HFF-Myc (cell line): ENCODE data around the gene OLFML2A.
"Not testable (repeated sequence)": the region's sequence is repeated elsewhere in the genome, so short reads cannot be mapped to it uniquely, and the experiment has no call there.

Source experiments
- DNase-seq: peaks from one replicate; pipeline ENCODE4 v3.0.0-alpha.2; 2011; ENCODE audit warnings: low read depth; ENCODE audit errors: extremely low read depth
- H3K4me3 ChIP-seq: replicated peaks from 2 replicates; pipeline ENCODE4 v1.5.1; 2011; ENCODE audit warnings: low read depth, mild to moderate bottlenecking, control low read depth, low read length
- TF ChIP-seq, protein P1 (sequence below): IDR thresholded peaks from 2 replicates; pipeline ENCODE4 v1.5.1; 2012; ENCODE audit warnings: mild to moderate bottlenecking, low read depth, low read length, control low read depth; ENCODE audit errors: missing control alignments

The OLFML2A gene

DNA sequence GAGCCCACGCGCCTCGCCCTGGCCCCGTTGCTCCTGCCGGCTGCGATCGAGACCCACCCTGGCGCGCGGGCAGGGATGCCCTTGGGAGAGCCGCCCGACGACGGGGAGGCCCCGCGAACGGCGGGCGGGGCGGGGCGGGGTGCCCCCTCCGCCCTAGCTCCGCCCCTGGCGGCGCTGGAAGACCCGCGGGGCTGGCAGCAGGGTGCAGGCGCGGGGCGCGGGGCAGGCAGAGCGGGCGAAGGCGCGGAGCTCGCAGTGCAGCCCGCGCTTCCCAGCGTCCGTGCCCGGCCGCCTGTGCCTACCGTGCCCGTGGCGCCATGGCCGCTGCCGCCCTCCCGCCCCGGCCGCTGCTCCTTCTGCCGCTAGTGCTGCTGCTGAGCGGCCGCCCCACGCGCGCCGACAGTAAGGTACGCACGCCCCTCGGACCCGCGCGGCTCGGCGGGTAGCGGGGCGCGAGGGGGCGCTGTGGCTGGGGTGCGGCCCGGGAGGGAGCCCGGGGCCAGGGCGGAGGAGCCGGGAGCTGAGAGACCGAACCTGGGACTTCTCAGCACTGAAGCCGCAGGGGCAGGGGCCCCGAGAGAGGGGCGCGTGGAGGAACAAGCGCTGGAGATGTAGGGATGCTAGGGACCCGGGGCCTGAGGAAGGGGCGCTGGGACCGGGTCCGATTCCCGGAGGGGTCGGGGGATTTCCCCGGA lies at the start of gene OLFML2A:
TSS of gene OLFML2A (plus strand) at position 180 of the 695 bp plus-strand sequence. CDS start at position 318, 138 bp downstream.
- DNase-seq, result no peak
- peak within 1 kb of the TSS; percentile 43 for H3K4me3 ChIP-seq
- TF ChIP-seq, protein P1, sequence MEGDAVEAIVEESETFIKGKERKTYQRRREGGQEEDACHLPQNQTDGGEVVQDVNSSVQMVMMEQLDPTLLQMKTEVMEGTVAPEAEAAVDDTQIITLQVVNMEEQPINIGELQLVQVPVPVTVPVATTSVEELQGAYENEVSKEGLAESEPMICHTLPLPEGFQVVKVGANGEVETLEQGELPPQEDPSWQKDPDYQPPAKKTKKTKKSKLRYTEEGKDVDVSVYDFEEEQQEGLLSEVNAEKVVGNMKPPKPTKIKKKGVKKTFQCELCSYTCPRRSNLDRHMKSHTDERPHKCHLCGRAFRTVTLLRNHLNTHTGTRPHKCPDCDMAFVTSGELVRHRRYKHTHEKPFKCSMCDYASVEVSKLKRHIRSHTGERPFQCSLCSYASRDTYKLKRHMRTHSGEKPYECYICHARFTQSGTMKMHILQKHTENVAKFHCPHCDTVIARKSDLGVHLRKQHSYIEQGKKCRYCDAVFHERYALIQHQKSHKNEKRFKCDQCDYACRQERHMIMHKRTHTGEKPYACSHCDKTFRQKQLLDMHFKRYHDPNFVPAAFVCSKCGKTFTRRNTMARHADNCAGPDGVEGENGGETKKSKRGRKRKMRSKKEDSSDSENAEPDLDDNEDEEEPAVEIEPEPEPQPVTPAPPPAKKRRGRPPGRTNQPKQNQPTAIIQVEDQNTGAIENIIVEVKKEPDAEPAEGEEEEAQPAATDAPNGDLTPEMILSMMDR, result peak; percentile 35

DNA sequence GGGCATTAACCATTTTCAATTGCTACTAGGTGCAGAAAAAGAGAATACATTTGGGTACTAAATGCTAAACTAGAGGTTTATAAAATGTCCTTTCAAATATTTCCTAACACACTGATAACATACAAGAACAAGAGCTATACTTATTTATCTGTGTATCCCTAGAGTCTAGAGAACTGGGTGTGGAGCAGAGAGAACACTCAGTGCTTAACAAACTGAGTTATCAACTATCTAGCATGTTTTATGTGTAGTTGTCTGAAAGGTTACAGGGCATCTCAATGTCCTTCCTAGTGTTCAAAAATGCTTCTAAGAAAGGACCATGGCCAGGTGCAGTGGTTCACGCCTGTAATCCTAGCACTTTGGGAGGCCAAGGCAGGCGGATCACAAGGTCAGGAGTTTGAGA lies 46.2 kb upstream of the OLFML2A start:
- no peak overlapping the region for H3K4me3 ChIP-seq
- TF ChIP-seq, protein P1, result no peak
- no peak for DNase-seq

DNA sequence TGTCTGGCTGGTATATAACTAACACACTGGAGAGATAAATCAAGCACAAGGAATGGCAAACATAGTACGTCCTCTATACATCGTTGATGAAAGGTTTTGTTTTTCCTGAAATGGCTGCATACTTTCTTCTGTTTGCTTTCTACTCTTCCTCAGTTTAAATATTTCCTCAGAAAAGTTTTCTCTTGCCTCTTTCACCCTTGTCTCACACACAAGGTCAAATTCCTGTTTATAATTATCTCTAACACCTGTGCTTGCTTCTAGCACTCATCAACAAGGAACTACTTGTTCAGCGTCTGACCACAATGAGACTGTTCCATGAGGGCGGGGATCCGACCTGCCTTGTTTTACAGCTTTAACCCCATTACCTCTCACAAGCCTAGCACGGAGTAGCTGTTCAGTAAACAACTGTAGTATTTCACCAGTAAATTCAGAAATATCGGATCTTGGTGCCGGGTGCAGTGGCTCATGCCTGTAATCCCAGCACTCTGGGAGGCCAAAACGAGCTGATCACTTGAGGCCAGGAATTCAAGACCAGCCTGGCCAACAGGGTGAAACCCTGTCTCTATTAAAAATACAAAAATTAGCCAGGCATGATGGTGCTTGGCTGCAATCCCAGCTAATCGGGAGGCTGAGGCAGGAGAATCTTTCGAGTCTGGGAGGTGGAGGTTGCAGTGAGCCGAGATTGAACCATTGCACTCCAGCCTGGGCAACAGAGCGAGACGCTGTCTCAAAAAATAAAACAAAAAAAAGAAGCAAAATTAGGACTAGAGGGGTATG lies 42.8 kb upstream of the OLFML2A start:
- TF ChIP-seq, protein P1, result no peak
- DNase-seq, result no peak
- no peak overlapping the region for H3K4me3 ChIP-seq

DNA sequence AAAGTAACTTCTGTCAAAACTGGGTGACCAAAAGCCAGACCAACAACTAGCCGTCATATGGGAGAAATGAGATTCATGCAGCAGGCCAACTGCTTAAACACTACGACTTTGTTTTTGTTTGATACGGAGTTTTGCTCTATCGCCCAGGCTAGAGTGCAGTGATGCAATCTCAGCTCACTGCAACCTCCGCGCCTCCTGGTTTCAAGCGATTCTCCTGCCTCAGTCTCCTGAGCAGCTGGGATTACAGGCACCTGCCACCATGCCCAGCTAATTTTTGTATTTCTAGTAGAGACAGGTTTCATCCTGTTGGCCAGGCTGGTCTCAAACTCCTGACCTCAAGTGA lies 42.2 kb upstream of the OLFML2A start:
- not testable (repeated sequence) for H3K4me3 ChIP-seq, DNase-seq

DNA sequence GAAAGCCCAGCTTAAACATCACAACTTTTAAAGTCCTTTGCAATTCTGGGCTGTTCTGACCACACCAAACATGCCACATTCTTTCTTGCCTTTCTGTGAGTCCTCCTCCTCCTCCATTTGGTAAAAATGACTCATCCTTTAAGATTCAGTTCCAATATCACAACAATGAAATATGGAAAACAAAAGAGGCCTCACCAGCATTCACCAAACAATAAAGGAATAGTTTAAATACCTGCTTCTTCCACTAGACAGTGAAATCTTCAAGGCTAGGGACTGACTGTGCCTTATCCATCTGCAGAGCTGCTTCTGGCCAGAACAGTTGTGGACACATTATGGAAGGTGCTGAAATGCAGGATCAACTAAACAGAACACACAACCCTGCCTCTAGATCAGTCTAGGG lies 41.8 kb upstream of the OLFML2A start:
- DNase-seq, result no peak
- no peak overlapping the region for H3K4me3 ChIP-seq
- TF ChIP-seq, protein P1, result no peak

DNA sequence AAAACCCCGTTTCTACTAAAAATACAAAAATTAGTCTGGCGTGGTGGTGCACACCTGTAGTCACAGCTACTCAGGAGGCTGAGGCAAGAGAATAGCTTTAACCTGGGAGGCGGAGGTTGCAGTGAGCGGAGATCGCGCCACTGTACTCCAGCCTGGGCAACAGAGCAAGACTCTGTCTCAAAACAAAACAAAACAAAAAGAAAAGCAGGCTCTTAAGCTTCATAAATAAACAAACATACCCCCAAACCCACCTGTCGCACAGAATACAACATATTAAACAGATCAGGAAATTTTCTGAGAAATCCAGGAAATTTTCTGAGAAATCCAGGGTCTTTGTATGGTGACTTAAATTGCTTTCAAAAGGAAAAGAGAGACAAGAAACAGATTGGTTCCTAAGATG lies 38.9 kb upstream of the OLFML2A start:
- DNase-seq, H3K4me3 ChIP-seq: not testable (repeated sequence)

DNA sequence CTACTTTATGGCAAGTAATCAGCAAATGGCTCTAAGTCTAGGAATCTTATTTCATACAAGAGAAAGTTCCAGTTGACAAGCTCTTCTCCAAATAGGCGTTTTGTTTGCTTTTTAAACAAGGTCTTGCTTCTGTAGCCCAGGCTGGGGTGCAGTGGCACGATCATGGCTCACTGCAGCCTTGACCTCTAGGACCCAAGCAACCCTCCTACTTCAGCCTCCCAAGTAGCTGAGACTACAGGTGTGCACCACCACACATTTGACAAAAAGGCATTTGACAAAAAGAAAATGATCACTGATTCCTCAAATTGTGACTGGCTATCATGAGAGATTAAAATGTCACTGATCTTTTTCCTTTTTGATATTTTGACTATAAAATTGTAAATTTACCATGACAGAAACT lies 37.6 kb upstream of the OLFML2A start:
- TF ChIP-seq, protein P1, result no peak
- DNase-seq, result no peak
- H3K4me3 ChIP-seq, result no peak overlapping the region

DNA sequence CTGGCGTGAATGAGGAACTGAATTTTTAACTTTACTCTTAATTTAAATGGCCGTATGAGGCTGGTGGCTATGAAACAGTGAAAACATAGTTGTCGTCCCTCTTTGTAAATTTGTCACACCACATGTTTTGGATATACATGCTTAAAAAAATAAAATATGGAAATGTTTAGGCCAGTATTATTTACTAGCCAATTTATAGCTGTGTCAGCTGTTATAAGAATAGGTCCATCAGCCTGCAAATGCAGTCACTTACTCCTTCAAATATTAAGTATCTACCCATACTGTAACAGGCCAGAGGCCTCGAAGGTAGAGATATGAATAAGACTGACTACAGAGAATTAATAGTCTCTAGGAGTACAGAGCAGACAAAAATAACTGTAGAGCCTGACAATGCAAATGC lies 35.8 kb upstream of the OLFML2A start:
- H3K4me3 ChIP-seq, result no peak overlapping the region
- TF ChIP-seq, protein P1, result no peak
- no peak for DNase-seq
